Aorta (tissue), 5 donors: ENCODE measurements around the gene UCK2. TPM values are rescaled to one million over a fixed set of nuclear protein-coding genes. Genes with fewer than 3 reads are reported as not detected.

Experiments used
- ATAC-seq: fragments of 200-7000 bp; cut with Tn5 transposase; one replicate; pipeline ENCODE4 v1.9.1; 2022; ENCODE audit warnings: moderate library complexity; ENCODE audit not compliant: low FRiP score
- DNase-seq, 2 donors: peaks; one replicate each; pipeline ENCODE4 v3.0.0-alpha.2; 2020
- H3K27ac ChIP-seq, 2 donors: one replicate each; pipeline ENCODE4 v1.5.1; 2013; ENCODE audit warnings: low read length in 2 of 2, mild to moderate bottlenecking in 2 of 2, moderate library complexity in 2 of 2, control low read depth in 1 of 2, inconsistent platforms in 1 of 2, low read depth in 1 of 2
- H3K27me3 ChIP-seq, 2 donors: one replicate each; pipeline ENCODE4 v1.6.1; 2013; ENCODE audit warnings: control low read depth in 1 of 2, low read length in 1 of 2, mild to moderate bottlenecking in 1 of 2, moderate library complexity in 1 of 2; ENCODE audit not compliant: insufficient read depth in 2 of 2, control insufficient read depth in 1 of 2
- H3K36me3 ChIP-seq, 2 donors: one replicate each; pipeline ENCODE4 v1.6.1; 2013; ENCODE audit warnings: control low read depth in 1 of 2, low read length in 1 of 2, mild to moderate bottlenecking in 1 of 2; ENCODE audit not compliant: insufficient read depth in 2 of 2, control insufficient read depth in 1 of 2
- H3K4me1 ChIP-seq, 2 donors: one replicate each; pipeline ENCODE4 v1.6.1; 2013; ENCODE audit warnings: low read length in 2 of 2, control low read depth in 1 of 2, mild to moderate bottlenecking in 1 of 2, moderate library complexity in 1 of 2; ENCODE audit not compliant: insufficient read depth in 2 of 2, control insufficient read depth in 1 of 2
- H3K4me3 ChIP-seq, 2 donors: one replicate each; pipeline ENCODE4 v1.5.1; 2013; ENCODE audit warnings: low read length in 2 of 2, control low read depth in 1 of 2, mild to moderate bottlenecking in 1 of 2
- H3K9me3 ChIP-seq: one replicate; pipeline ENCODE4 v1.6.1; 2013; ENCODE audit warnings: mild to moderate bottlenecking, low read length; ENCODE audit not compliant: control insufficient read depth
- WGBS, 2 donors: extraction: QIAGEN DNeasy Blood & Tissue Kit; methylation state at CpG; one replicate each; pipeline ENCODE4 v1.1.7; 2013; 5-methylcytosine and 5-hydroxymethylcytosine counted together
- intact Hi-C, 2 donors: fragments of 100-400 bp; cut with DNase I; formaldehyde crosslinking; loops; one replicate each; pipeline versions ENCODE4 v1.14.2 to v1.15.0; 2022
- polyA plus RNA-seq, 2 donors: library from polyadenylated mRNA; stranded (reverse); fragments of 200-250 nt; gene quantifications; one replicate each; pipeline ENCODE4 v1.2.3, GENCODE V29; 2013
- total RNA-seq, 2 donors: library from RNA; stranded (reverse); fragmentation: NEBNext Ultra II Directional; extraction: Animal tissue kit (Norgen Biotek cat#: 25700); gene quantifications; one replicate each; pipeline ENCODE4 v1.2.1, GENCODE V29; 2021
- donor health status: healthy with polysubstance abuse.
- donor health status: Bipolar disorder and iron deficiency.
- donor health status: DM: no; HTN: no; CAD: no.
- donor health status: DM: no; HTN: no; CAD: no.
- donor health status: DM: yes; HTN: yes; CAD: no.

The UCK2 gene
- total and polyA plus RNA-seq, 4 donors = 7.2 to 31.1 (median 19.9) TPM

DNA sequence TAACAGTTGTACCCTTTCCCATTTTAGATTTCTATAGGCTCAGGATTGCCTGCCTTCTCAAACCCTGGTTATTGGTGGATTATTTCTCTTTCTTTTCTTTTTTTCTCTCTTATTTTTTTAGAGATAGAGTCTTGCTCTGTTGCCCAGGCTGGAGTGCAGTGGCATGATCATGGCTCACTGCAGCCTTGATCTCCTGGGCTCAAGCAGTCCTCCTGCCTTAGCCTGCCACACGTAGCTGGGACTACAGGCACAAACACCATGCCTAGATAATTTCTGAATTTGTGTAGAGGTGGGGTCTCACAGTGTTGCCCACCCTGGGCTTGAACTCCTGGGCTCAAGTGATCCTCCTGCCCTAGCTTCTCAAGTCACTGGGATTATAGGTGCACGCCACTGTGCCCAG lies 58.8 kb downstream of the UCK2 start:
- no peak overlapping the region for H3K27ac ChIP-seq
- H3K27me3 ChIP-seq = no peaks in the 10 kb centered on the region
- ATAC-seq (no peak), DNase-seq (no peak)
- intact Hi-C loops = no loop called here
- no peaks in the 10 kb centered on the region for H3K9me3 ChIP-seq
- H3K4me1 ChIP-seq = no peaks in the 10 kb centered on the region
- H3K36me3 ChIP-seq = no peaks in the 10 kb centered on the region
- H3K4me3 ChIP-seq = no peak overlapping the region
- 96 to 97% methylated on average over 2 of the region's 2 CpGs for WGBS, 2 donors

GRCh38 chr1:165886983-165887382 lies 59.6 kb downstream of the UCK2 start:
- Histone ChIP-seq H3K27ac (no peak overlapping the region), H3K36me3 (no peaks in the 10 kb centered on the region), H3K4me3 (no peak overlapping the region), H3K4me1 (no peaks in the 10 kb centered on the region), H3K9me3 (no peaks in the 10 kb centered on the region), H3K27me3 (no peaks in the 10 kb centered on the region)
- ATAC-seq = no peak
- no peak for DNase-seq
- 97 to 100% methylated on average over 2 of the region's 2 CpGs for WGBS, 2 donors
- intact Hi-C loops = no loop called here

DNA sequence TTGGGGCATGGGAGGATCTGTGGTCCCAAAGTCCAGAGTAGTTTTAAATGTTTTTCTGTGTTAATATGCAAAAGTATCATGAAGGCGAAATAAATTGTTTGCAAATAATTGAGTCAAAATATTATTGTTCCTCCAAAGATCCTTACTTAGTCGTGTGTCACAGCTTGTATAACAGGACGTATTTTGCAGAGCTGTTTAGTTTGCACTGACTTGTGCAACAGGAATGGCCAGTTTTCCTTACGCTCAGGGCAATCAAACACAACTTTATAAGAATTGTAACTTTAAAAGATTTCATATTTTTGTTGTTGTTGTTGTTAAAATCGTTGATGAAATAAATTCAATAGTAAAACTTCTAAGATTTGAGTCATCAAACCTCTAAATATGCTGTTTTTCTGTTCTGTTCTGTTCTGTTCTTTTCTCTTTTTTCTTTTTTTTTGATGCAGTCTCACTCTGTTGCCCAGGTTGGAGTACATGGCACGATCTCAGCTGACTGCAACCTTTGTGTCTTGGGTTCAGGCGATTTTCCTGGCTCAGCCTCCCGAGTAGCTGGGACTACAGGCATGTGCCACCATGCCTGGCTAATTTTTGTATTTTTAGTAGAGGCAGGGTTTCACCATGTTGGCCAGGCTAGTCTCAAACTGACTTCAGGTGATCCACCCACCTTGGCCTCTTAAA lies 60.6 kb downstream of the UCK2 start:
- Histone ChIP-seq H3K27me3 (no peaks in the 10 kb centered on the region), H3K4me3 (no peak overlapping the region), H3K9me3 (no peaks in the 10 kb centered on the region), H3K27ac (no peak overlapping the region), H3K4me1 (no peaks in the 10 kb centered on the region), H3K36me3 (no peaks in the 10 kb centered on the region)
- WGBS, 2 donors = 91 to 92% methylated on average over 8 of the region's 8 CpGs
- ATAC-seq (no peak), DNase-seq (no peak)
- intact Hi-C loops = no loop called here

DNA sequence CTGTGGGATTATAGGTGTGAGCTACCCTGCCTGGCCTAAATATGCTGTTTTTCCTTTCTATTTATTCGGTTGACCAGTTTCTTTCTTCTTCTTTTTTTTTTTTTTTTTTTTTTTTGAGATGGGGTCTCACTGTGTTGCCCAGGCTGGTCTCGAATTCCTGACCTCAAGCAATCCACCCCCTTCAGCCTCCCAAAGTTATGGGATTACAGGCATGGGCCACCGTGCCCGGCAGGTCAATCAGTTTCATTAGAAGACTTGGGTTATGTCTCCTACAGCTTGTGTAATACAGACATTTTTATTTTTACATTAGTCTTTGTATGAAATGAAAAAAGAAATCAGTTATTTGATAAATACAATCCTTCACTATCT lies 61.1 kb downstream of the UCK2 start:
- H3K27ac ChIP-seq = no peak overlapping the region
- ATAC-seq = no peak
- no peaks in the 10 kb centered on the region for H3K36me3 ChIP-seq
- no peak for DNase-seq
- no peak overlapping the region for H3K4me3 ChIP-seq
- intact Hi-C loops = no loop called here
- H3K9me3 ChIP-seq = no peaks in the 10 kb centered on the region
- no peaks in the 10 kb centered on the region for H3K27me3 ChIP-seq
- H3K4me1 ChIP-seq = no peaks in the 10 kb centered on the region
- WGBS, 2 donors = 92 to 98% methylated on average over 4 of the region's 4 CpGs

DNA sequence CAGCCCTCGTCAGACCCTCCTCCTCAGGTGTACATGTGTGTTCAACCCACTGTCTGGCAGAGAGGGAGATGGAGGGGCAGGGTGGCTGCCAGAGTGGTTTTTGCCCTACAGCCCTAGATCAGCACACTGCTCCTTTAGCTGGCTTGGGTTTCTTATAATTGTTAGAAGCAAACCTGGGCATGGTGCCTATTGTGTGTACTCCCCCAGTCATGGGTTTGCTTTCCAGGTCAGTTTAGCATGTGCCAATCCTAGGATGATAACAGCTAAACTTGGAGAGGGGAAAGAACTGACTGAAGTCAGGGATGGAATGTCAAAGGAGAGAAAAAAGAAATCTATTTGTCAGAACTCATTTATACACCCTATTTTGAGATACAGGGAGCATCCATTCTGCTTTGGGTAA lies 63.3 kb downstream of the UCK2 start:
- intact Hi-C loops = no loop called here
- Histone ChIP-seq H3K27ac (no peak overlapping the region), H3K27me3 (no peaks in the 10 kb centered on the region), H3K36me3 (no peaks in the 10 kb centered on the region), H3K4me1 (no peaks in the 10 kb centered on the region), H3K9me3 (no peaks in the 10 kb centered on the region), H3K4me3 (no peak overlapping the region)
- DNase-seq (no peak), ATAC-seq (no peak)
- WGBS, 2 donors = 50 to 63% methylated on average over 1 of the region's 1 CpG

- 76 to 78% methylated on average over 7 of the region's 7 CpGs for WGBS, 2 donors
- ATAC-seq (no peak), DNase-seq (no peak)
- intact Hi-C loops = no loop called here
- no peaks in the 10 kb centered on the region for H3K27me3 ChIP-seq
- no peak overlapping the region for H3K4me3 ChIP-seq
- no peak overlapping the region for H3K27ac ChIP-seq
- H3K9me3 ChIP-seq = no peaks in the 10 kb centered on the region
- H3K36me3 ChIP-seq = no peaks in the 10 kb centered on the region
- H3K4me1 ChIP-seq = no peaks in the 10 kb centered on the region
Observed at GRCh38 chr1:165891111-165891860, 63.9 kb downstream of the UCK2 start.

- 78 to 90% methylated on average over 4 of the region's 4 CpGs for WGBS, 2 donors
- no peak for DNase-seq
- intact Hi-C loops = no loop called here
Observed at GRCh38 chr1:165892935-165893334, 65.5 kb downstream of the UCK2 start.

GRCh38 chr1:165893507-165893906 lies 66.1 kb downstream of the UCK2 start:
- Histone ChIP-seq H3K27me3 (no peaks in the 10 kb centered on the region), H3K9me3 (no peaks in the 10 kb centered on the region), H3K4me3 (no peak overlapping the region), H3K36me3 (no peaks in the 10 kb centered on the region), H3K4me1 (peaks cover 0 to 2% of the 10 kb centered on the region in 2 donors), H3K27ac (no peak overlapping the region)
- intact Hi-C loops = no loop called here
- 95 to 97% methylated on average over 2 of the region's 2 CpGs for WGBS, 2 donors
- DNase-seq (no peak), ATAC-seq (no peak)

More at GRCh38 chr1:165892935-165893334, 65.5 kb downstream of the UCK2 start:
- no peak for ATAC-seq
- Histone ChIP-seq H3K4me3 (no peak overlapping the region), H3K27ac (no peak overlapping the region), H3K4me1 (peaks cover 0 to 2% of the 10 kb centered on the region in 2 donors), H3K9me3 (no peaks in the 10 kb centered on the region), H3K36me3 (no peaks in the 10 kb centered on the region), H3K27me3 (no peaks in the 10 kb centered on the region)

- 67 to 72% methylated on average over 4 of the region's 4 CpGs for WGBS, 2 donors
- Histone ChIP-seq H3K27ac (no peak overlapping the region), H3K27me3 (no peaks in the 10 kb centered on the region), H3K36me3 (no peaks in the 10 kb centered on the region), H3K4me3 (no peak overlapping the region), H3K4me1 (peaks cover 0 to 4% of the 10 kb centered on the region in 2 donors), H3K9me3 (no peaks in the 10 kb centered on the region)
- ATAC-seq = no peak
- no peak for DNase-seq
- intact Hi-C loops = no loop called here
Observed at GRCh38 chr1:165894591-165894990, 67.2 kb downstream of the UCK2 start.
